NT2/D1 (cell line): ENCODE data around the gene CFD.

Experiments used
- YY1 ChIP-seq: IDR thresholded peaks from 2 replicates; pipeline ENCODE4 v1.6.1; 2011; ENCODE audit not compliant: insufficient read length, insufficient read depth
- ZNF274 ChIP-seq: IDR thresholded peaks from 2 replicates; pipeline ENCODE4 v1.6.1; 2011; ENCODE audit warnings: mild to moderate bottlenecking, low read depth, low read length

- TF ChIP-seq YY1, result no peak
- TF ChIP-seq ZNF274, result no peak
Measured at GRCh38 chr19:881385-882071, 22.1 kb downstream of the CFD start.
